Hematopoietic multipotent progenitor cell treated with erythropoietin and hydrocortisone succinate and interleukin-3 and kit ligand, for 6 days (in vitro differentiated cells): ENCODE data around the gene MMUT.
"Not testable (repeated sequence)": the region's sequence is repeated elsewhere in the genome, so short reads cannot be mapped to it uniquely, and the experiment has no call there.

ENCODE experiments used
- DNase-seq: peaks from one replicate; pipeline ENCODE4 v3.0.0-alpha.2; 2015

The MMUT gene

GRCh38 chr6:49416195-49416594 is 46.9 kb downstream of the MMUT start:
- DNase-seq: no peak

- no peak for DNase-seq
These were observed 47.7 kb downstream of the MMUT start for GRCh38 chr6:49415358-49415757.

- DNase-seq: no peak
These were observed 52.5 kb downstream of the MMUT start for GRCh38 chr6:49410564-49410963.

DNA sequence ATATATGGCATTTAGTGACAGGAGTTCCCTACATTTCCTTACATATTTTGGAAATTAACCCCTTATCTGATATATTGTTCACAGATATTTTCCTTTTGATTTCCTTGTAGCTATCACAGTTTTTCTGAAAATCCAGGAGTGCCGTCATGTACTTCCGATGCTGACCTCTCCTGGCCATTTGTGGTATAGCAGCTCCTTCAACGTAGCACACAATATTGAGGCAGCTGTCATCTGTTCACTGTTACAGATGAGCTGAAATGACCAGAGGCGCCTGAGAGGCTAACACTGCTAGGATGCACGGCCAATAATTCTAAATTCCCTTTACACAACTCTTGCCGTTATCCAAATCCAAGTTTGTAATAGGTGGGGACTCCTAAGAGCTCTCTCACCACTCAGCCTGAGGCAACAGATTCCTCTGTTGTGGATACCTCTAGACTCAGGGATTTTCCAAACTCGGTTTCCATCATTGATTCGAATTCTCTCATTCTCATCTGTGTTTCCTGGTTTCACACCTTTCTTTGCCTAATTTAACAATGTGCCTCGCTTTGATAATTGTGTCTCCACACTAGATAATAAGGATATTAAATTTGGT is 53.0 kb downstream of the MMUT start:
- peak; percentile 77 for DNase-seq

- no peak for DNase-seq
These were observed 56.6 kb downstream of the MMUT start for GRCh38 chr6:49406250-49406970.

GRCh38 chr6:49401063-49401462 is 62.0 kb downstream of the MMUT start:
- no peak for DNase-seq

DNA sequence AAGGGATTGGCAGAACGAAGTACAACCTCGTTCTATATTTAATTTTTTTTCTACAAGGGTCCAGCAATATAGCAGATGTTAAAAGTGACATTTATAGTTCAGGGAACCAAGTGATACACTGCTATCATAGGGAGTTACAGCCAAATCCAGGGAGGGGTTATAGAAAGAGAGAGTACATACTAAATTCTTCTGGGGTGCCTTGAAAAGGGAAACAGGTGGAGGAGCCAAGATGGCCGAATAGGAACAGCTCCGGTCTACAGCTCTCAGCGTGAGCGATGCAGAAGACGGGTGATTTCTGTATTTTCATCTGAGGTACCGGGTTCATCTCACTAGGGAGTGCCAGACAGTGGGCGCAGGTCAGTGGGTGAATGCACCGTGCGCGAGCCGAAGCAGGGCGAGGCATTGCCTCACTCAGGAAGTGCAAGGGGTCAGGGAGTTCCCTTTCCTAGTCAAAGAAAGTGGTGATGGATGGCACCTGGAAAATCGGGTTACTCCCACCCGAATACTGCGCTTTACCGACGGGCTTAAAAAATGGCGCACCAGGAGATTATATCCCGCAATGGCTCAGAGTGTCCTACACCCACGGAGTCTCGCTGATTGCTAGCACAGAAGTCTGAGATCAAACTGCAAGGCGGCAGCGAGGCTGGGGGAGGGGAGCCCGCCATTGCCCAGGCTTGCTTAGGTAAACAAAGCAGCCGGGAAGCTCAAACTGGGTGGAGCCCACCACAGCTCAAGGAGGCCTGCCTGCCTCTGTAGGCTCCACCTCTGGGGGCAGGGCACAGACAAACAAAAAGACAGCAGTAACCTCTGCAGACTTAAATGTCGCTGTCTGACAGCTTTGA is 76.2 kb downstream of the MMUT start:
- not testable (repeated sequence) for DNase-seq

GRCh38 chr6:49384904-49385303 is 78.1 kb downstream of the MMUT start:
- no peak for DNase-seq
